Retinal pigment epithelial cell (primary cell): Measurements from ENCODE around the gene CLDN2.

ENCODE experiments used
- DNase-seq: peaks from one replicate; pipeline ENCODE4 v3.0.0-alpha.2; 2010; ENCODE audit warnings: low read depth
- H3K4me3 ChIP-seq: 2 replicates; pipeline ENCODE4 v1.5.1; 2011; ENCODE audit warnings: mild to moderate bottlenecking, low read length, control low read depth, moderate library complexity
- TF ChIP-seq, protein P1 (sequence below): conservative IDR thresholded peaks from 2 replicates; pipeline ENCODE4 v1.5.1; 2011; ENCODE audit warnings: low read depth, low read length, control low read depth, inconsistent platforms

The CLDN2 gene

DNA sequence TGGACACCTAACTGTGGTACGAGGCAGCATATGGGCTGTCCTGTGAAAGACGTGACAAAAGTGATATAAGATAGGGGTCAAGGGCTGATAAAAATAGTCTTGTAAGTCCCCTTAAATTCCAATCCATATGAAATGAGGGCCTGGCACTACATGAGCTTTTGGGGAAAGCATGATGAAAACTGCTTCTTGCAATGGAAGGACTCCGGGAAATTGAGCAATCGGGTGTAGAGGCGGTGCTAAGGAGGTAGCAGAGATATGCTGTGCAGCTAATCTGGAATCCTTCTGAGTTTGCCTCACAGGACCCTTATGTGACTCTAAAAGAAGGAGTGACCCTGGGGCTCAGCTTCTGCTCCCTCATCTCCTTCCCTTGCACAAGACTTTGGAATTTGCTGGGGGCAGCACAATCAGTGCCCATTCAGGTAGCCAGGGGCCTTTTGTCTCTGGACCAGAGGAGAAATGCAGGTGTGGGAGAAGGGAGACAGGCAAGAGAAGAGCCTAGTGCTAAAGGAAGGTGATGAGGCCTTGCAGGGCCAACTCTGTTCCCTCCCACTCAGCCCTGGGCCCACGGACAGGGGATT, 12.8 kb downstream of the CLDN2 start:
- TF ChIP-seq, protein P1, sequence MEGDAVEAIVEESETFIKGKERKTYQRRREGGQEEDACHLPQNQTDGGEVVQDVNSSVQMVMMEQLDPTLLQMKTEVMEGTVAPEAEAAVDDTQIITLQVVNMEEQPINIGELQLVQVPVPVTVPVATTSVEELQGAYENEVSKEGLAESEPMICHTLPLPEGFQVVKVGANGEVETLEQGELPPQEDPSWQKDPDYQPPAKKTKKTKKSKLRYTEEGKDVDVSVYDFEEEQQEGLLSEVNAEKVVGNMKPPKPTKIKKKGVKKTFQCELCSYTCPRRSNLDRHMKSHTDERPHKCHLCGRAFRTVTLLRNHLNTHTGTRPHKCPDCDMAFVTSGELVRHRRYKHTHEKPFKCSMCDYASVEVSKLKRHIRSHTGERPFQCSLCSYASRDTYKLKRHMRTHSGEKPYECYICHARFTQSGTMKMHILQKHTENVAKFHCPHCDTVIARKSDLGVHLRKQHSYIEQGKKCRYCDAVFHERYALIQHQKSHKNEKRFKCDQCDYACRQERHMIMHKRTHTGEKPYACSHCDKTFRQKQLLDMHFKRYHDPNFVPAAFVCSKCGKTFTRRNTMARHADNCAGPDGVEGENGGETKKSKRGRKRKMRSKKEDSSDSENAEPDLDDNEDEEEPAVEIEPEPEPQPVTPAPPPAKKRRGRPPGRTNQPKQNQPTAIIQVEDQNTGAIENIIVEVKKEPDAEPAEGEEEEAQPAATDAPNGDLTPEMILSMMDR = no peak
- no peak for DNase-seq
- H3K4me3 ChIP-seq = no peak overlapping the region

GRCh38 chrX:106933538-106933961, 13.3 kb downstream of the CLDN2 start:
- DNase-seq = no peak
- no peak overlapping the region for H3K4me3 ChIP-seq
- TF ChIP-seq, protein P1 = no peak

- DNase-seq = no peak
- TF ChIP-seq, protein P1 = no peak
- no peak overlapping the region for H3K4me3 ChIP-seq
Observed at GRCh38 chrX:106935175-106935574, 15.0 kb downstream of the CLDN2 start.

DNA sequence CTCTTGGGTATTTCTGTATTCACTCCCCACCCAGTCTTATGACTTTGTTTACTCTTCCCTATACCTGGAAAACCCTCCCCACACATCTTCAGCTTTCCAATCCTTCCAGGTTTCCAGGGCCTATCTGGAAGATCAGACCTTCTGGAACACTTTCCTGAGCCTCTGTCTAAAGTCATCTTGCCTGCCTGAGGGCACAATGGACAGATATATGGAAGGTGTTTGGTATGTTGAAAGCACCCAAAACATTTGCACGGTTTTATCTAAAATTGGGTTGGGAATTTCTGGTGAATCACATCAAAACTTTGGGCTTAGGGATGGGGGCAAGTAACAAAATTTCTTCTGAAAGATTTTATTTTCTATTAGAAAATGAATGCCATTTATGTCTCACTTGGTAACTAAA, 16.0 kb downstream of the CLDN2 start:
- no peak overlapping the region for H3K4me3 ChIP-seq
- DNase-seq = no peak
- TF ChIP-seq, protein P1 = no peak

DNA sequence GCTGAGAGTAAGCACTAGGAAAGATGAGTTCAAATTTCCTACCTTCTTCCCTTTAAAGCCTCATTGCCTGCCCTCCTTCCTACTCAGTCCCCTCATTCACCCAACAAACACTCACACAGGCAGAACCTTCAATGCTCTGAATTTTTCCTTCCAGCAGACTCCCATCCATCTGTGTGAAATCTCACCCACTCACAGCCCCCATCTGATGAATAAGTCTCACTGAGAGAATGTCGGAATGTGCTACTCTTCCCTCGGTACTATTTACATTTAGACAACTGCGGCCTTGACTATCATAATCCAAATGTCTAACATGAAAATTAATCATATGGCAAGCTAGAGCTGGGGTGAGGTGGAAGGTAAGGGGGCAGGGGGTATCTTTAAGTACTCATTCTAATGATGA, 19.4 kb downstream of the CLDN2 start:
- TF ChIP-seq, protein P1 = no peak
- no peak for DNase-seq
- no peak overlapping the region for H3K4me3 ChIP-seq

DNA sequence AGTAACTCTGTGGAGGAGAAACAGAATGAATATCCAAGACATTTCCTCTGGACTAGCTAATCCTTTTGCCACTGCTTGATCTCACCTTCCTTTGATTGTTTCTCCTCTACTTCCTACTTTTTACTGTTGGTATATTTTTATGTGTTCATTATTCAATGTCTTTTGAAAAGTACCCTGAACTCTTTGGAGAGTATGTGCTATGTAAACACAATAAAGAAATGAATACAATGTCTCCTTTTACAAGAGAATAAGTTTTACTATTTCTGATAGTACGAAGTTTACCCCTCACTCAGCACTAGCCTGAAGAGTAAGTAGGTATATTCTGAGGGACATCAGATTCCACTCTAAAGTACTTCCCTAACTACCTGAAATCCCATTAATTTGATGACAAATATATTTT, 19.9 kb downstream of the CLDN2 start:
- TF ChIP-seq, protein P1 = no peak
- no peak overlapping the region for H3K4me3 ChIP-seq
- no peak for DNase-seq

- no peak for DNase-seq
- no peak overlapping the region for H3K4me3 ChIP-seq
- TF ChIP-seq, protein P1 = no peak
Observed at GRCh38 chrX:106946464-106946863, 26.3 kb downstream of the CLDN2 start.
